ENCODE results near the gene TSR3. TPM values are rescaled to one million over a fixed set of nuclear protein-coding genes. Genes with fewer than 3 reads are reported as not detected.
"Not testable (repeated sequence)": the region's sequence is repeated elsewhere in the genome, so short reads cannot be mapped to it uniquely, and the experiment has no call there.

The TSR3 gene
- total RNA-seq, 1 donor from 2014 or later: 39.5 TPM

- FAIRE-seq (no peak), DNase-seq (ENCODE audit: low spot score in 2 of 2) (no peak)
Observed at GRCh38 chr16:1340730-1341494, 10.8 kb downstream of the TSR3 start.

GRCh38 chr16:1338855-1339675 is 12.6 kb downstream of the TSR3 start:
- FAIRE-seq (no peak), DNase-seq (ENCODE audit: low spot score in 2 of 2) (no peak)

GRCh38 chr16:1338119-1338730 is 13.5 kb downstream of the TSR3 start:
- DNase-seq (ENCODE audit: low spot score in 2 of 2) (no peak), FAIRE-seq (no peak)

GRCh38 chr16:1337486-1337885 is 14.2 kb downstream of the TSR3 start:
- DNase-seq (ENCODE audit: low spot score in 2 of 2) (no peak), FAIRE-seq (no peak)

- no peak for DNase-seq (ENCODE audit: low spot score in 2 of 2)
- no peak for FAIRE-seq
Observed at GRCh38 chr16:1336619-1337018, 15.1 kb downstream of the TSR3 start.

GRCh38 chr16:1335996-1336395 is 15.7 kb downstream of the TSR3 start:
- DNase-seq (ENCODE audit: low spot score in 2 of 2) (no peak), FAIRE-seq (no peak)

- FAIRE-seq: no peak
Observed at GRCh38 chr16:1335211-1335971, 16.3 kb downstream of the TSR3 start.

GRCh38 chr16:1334739-1335138 is 16.9 kb downstream of the TSR3 start:
- FAIRE-seq (no peak), DNase-seq (ENCODE audit: low spot score in 2 of 2) (no peak)

More at GRCh38 chr16:1335211-1335971, 16.3 kb downstream of the TSR3 start:
- DNase-seq (ENCODE audit: low spot score in 2 of 2): no peak

- DNase-seq (ENCODE audit: low spot score in 2 of 2) (no peak), FAIRE-seq (no peak)
Observed at GRCh38 chr16:1333854-1334700, 17.6 kb downstream of the TSR3 start.

- FAIRE-seq: no peak
- DNase-seq (ENCODE audit: low spot score in 2 of 2): peak; percentile 73 to 78
Observed at GRCh38 chr16:1333149-1333812, 18.4 kb downstream of the TSR3 start, which contains the start of gene BAIAP3. TSS of gene BAIAP3 (plus strand) at chr16:1333645. CDS start at chr16:1338550, 4,905 bp downstream.

GRCh38 chr16:1332618-1333148 is 19.0 kb downstream of the TSR3 start:
- DNase-seq (ENCODE audit: low spot score in 2 of 2) (no peak), FAIRE-seq (no peak)

- no peak for FAIRE-seq
- DNase-seq (ENCODE audit: low spot score in 2 of 2): peak; percentile 73 to 78
Observed at GRCh38 chr16:1331712-1332617, 19.7 kb downstream of the TSR3 start.

- FAIRE-seq (no peak), DNase-seq (ENCODE audit: low spot score in 2 of 2) (no peak)
Observed at GRCh38 chr16:1330931-1331711, 20.6 kb downstream of the TSR3 start.

GRCh38 chr16:1330260-1330914 is 21.3 kb downstream of the TSR3 start:
- no peak for DNase-seq (ENCODE audit: low spot score in 2 of 2)

GRCh38 chr16:1328961-1329360 is 22.7 kb downstream of the TSR3 start:
- FAIRE-seq; DNase-seq (ENCODE audit: low spot score in 2 of 2): not testable (repeated sequence)

More at GRCh38 chr16:1330260-1330914, 21.3 kb downstream of the TSR3 start:
- no peak for FAIRE-seq

- DNase-seq (ENCODE audit: low spot score in 2 of 2); FAIRE-seq: not testable (repeated sequence)
Observed at GRCh38 chr16:1328136-1328535, 23.5 kb downstream of the TSR3 start.
